ENCODE results near the gene PRKCZ.

- no peak for TF ChIP-seq CTCF (conservative IDR thresholded peaks at IDR 0.05; ENCODE audit: low read depth in 2 of 2)
- no peak for TF ChIP-seq EZH2 (IDR thresholded peaks at IDR 0.05; ENCODE audit: low read depth, unreplicated experiment)
- no peak for TF ChIP-seq POLR2AphosphoS5 (IDR thresholded peaks at IDR 0.05; ENCODE audit: low read depth)
- no peak for TF ChIP-seq REST (IDR thresholded peaks at IDR 0.05; ENCODE audit: unreplicated experiment)
Measured at GRCh38 chr1:2093055-2093454, 42.8 kb downstream of the PRKCZ start.
